ENCODE results near the gene NRSN2. TPM values are rescaled to one million over a fixed set of nuclear protein-coding genes. Genes with fewer than 3 reads are reported as not detected.

NRSN2 gene
- total RNA-seq, 1 donor from 2014 or later = 5.1 TPM

GRCh38 chr20:311609-312008 is 35.3 kb upstream of the NRSN2 start:
- no peak for DNase-seq (ENCODE audit: low spot score)
- Mint-ChIP-seq H3K27ac (no peak overlapping the region), H3K4me1 (ENCODE audit: low read depth) (peaks cover 20% of the 10 kb centered on the region), H3K36me3 (ENCODE audit: low read depth) (no peaks in the 10 kb centered on the region), H3K27me3 (ENCODE audit: insufficient read depth) (peaks cover 3% of the 10 kb centered on the region), H3K4me3 (no peak overlapping the region), H3K9me3 (no peaks in the 10 kb centered on the region)
- intact Hi-C loops (cut with micrococcal nuclease) = no loop called here

- Mint-ChIP-seq H3K36me3 (ENCODE audit: low read depth) (no peaks in the 10 kb centered on the region), H3K27me3 (ENCODE audit: insufficient read depth) (peaks cover 3% of the 10 kb centered on the region), H3K27ac (no peak overlapping the region), H3K9me3 (no peaks in the 10 kb centered on the region), H3K4me3 (no peak overlapping the region), H3K4me1 (ENCODE audit: low read depth) (peaks cover 20% of the 10 kb centered on the region)
- DNase-seq (ENCODE audit: low spot score) = no peak
- intact Hi-C loops (cut with micrococcal nuclease) = no loop called here
Measured at GRCh38 chr20:312067-312466, 34.8 kb upstream of the NRSN2 start.

DNA sequence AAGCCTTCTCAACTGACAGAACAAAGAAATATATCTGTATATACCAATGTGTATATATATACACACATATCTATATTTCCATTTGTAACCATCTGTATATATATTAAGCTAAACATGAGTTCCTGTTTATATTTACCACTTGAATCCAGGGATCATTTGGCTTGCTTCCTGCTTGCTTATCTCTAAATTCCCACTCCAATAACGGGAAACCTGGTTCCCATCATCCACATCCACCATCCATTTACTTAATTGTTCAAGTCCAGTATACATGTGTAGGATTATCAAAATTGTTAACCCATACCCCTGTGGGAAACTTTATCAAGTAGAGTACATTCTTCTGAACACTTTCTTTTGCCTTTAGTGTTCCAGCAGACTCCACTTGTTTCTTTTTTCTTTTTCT is 34.0 kb upstream of the NRSN2 start:
- H3K27ac Mint-ChIP-seq = no peak overlapping the region
- peaks cover 20% of the 10 kb centered on the region for H3K4me1 Mint-ChIP-seq (ENCODE audit: low read depth)
- H3K9me3 Mint-ChIP-seq = no peaks in the 10 kb centered on the region
- no peak overlapping the region for H3K4me3 Mint-ChIP-seq
- H3K27me3 Mint-ChIP-seq (ENCODE audit: insufficient read depth) = peaks cover 3% of the 10 kb centered on the region
- H3K36me3 Mint-ChIP-seq (ENCODE audit: low read depth) = no peaks in the 10 kb centered on the region
- intact Hi-C loops (cut with micrococcal nuclease) = no loop called here
- no peak for DNase-seq (ENCODE audit: low spot score)

- intact Hi-C loops (cut with micrococcal nuclease) = no loop called here
- no peaks in the 10 kb centered on the region for H3K36me3 Mint-ChIP-seq (ENCODE audit: low read depth)
- DNase-seq (ENCODE audit: low spot score) = no peak
- no peaks in the 10 kb centered on the region for H3K9me3 Mint-ChIP-seq
- H3K27me3 Mint-ChIP-seq (ENCODE audit: insufficient read depth) = peaks cover 3% of the 10 kb centered on the region
- H3K4me1 Mint-ChIP-seq (ENCODE audit: low read depth) = peaks cover 20% of the 10 kb centered on the region
- no peak overlapping the region for H3K4me3 Mint-ChIP-seq
- H3K27ac Mint-ChIP-seq = no peak overlapping the region
Measured at GRCh38 chr20:313402-313801, 33.5 kb upstream of the NRSN2 start.

GRCh38 chr20:313948-314347 is 33.0 kb upstream of the NRSN2 start:
- intact Hi-C loops (cut with micrococcal nuclease) = no loop called here
- DNase-seq (ENCODE audit: low spot score) = no peak
- no peak overlapping the region for H3K4me3 Mint-ChIP-seq
- H3K4me1 Mint-ChIP-seq (ENCODE audit: low read depth) = peaks cover 20% of the 10 kb centered on the region
- no peaks in the 10 kb centered on the region for H3K9me3 Mint-ChIP-seq
- H3K27me3 Mint-ChIP-seq (ENCODE audit: insufficient read depth) = peaks cover 3% of the 10 kb centered on the region
- no peaks in the 10 kb centered on the region for H3K36me3 Mint-ChIP-seq (ENCODE audit: low read depth)
- H3K27ac Mint-ChIP-seq = no peak overlapping the region

- H3K36me3 Mint-ChIP-seq (ENCODE audit: low read depth) = no peaks in the 10 kb centered on the region
- H3K27me3 Mint-ChIP-seq (ENCODE audit: insufficient read depth) = peaks cover 3% of the 10 kb centered on the region
- no peaks in the 10 kb centered on the region for H3K9me3 Mint-ChIP-seq
- no peak for DNase-seq (ENCODE audit: low spot score)
- no peak overlapping the region for H3K4me3 Mint-ChIP-seq
- no peak overlapping the region for H3K27ac Mint-ChIP-seq
- intact Hi-C loops (cut with micrococcal nuclease) = no loop called here
- H3K4me1 Mint-ChIP-seq (ENCODE audit: low read depth) = peaks cover 3% of the 10 kb centered on the region
Measured at GRCh38 chr20:316316-317068, 30.4 kb upstream of the NRSN2 start.

GRCh38 chr20:324177-325044 is 22.5 kb upstream of the NRSN2 start:
- intact Hi-C loops (cut with micrococcal nuclease) = loop anchor here (1.0 to 2.0 kb wide), 6 partner anchors 14 to 218 kb away; partner anchors contain the start of genes C20orf96, CSNK2A1, RBCK1 and ZCCHC3
- peak; percentile 84 for DNase-seq (ENCODE audit: low spot score)
- peaks cover 25% of the 10 kb centered on the region for H3K4me1 Mint-ChIP-seq (ENCODE audit: low read depth)
- H3K27me3 Mint-ChIP-seq (ENCODE audit: insufficient read depth) = peaks cover 6% of the 10 kb centered on the region
- H3K9me3 Mint-ChIP-seq = no peaks in the 10 kb centered on the region
- peak overlapping the region; percentile 91 for H3K4me3 Mint-ChIP-seq
- H3K27ac Mint-ChIP-seq = peak overlapping the region; percentile 84
- peaks cover 2% of the 10 kb centered on the region for H3K36me3 Mint-ChIP-seq (ENCODE audit: low read depth)

DNA sequence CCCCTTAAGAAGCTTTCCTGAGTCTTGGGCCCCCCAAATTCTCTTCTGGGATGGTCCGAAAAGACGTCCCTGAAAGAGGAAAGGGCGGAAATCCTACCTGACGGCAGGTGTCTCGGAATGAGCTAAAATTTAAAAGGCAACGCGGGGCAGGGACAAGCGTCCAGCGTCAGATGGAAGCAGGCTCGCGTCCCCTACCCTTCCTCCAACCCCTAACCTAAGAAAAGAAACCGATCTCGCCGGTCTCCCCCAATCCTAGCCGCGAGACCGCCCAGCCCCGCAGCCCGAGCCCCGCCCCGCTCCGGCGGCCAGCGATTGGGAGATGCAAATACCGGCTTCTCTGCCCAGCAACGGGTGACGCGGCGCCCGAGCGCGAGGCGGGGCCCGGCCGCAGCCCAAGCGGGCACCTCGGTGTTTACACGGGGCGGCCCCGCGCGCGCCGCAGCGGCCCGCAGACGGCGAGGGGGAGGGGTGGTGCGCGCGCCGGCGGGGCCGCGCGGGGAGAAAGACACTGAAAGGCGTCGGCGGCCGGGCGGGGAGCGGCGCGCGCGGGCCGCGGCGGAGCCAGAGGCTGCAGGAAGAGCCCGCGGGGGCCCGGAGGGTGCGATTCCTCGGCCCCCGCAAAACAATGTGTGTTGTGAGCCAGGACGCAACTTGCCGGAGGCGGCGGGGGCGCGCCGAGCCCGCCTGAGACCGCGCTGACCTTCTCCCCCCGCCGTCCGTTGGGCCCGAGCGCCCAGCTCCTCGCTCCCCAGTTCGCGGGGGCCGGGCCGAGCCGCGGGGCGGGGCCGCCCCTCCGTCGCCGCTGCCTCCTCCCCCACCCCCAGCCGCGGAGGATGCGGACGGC is 21.6 kb upstream of the NRSN2 start, which contains the start of gene SOX12:
Gene SOX12 (plus strand): TSS at position 508 of the 844 bp plus-strand sequence. CDS start 373 bp downstream, outside the sequence.
- Mint-ChIP-seq H3K9me3 (no peaks in the 10 kb centered on the region), H3K4me1 (ENCODE audit: low read depth) (peaks cover 29% of the 10 kb centered on the region), H3K4me3 (peak within 1 kb of the TSS; percentile 91), H3K36me3 (ENCODE audit: low read depth) (peaks cover 2% of the 10 kb centered on the region), H3K27ac (peak within 1 kb of the TSS; percentile 84), H3K27me3 (ENCODE audit: insufficient read depth) (peaks cover 6% of the 10 kb centered on the region)
- DNase-seq (ENCODE audit: low spot score) = peak; percentile 96
- intact Hi-C loops (cut with micrococcal nuclease) = loop anchor here (1.0 to 2.0 kb wide), 5 partner anchors 15 to 218 kb away; partner anchors contain the start of genes CSNK2A1, RBCK1 and ZCCHC3

GRCh38 chr20:325889-326644 is 20.8 kb upstream of the NRSN2 start:
- intact Hi-C loops (cut with micrococcal nuclease) = loop anchor here (1.0 to 2.0 kb wide), 5 partner anchors 16 to 217 kb away; partner anchors contain the start of genes CSNK2A1, RBCK1 and ZCCHC3
- Mint-ChIP-seq H3K36me3 (ENCODE audit: low read depth) (peaks cover 2% of the 10 kb centered on the region), H3K27me3 (ENCODE audit: insufficient read depth) (peaks cover 6% of the 10 kb centered on the region), H3K9me3 (no peaks in the 10 kb centered on the region), H3K27ac (peak overlapping the region; percentile 79), H3K4me3 (peak overlapping the region; percentile 78), H3K4me1 (ENCODE audit: low read depth) (peaks cover 34% of the 10 kb centered on the region)
- DNase-seq (ENCODE audit: low spot score) = peak; percentile 26

GRCh38 chr20:326645-327185 is 20.2 kb upstream of the NRSN2 start:
- DNase-seq (ENCODE audit: low spot score) = no peak
- Mint-ChIP-seq H3K27ac (peak overlapping the region; percentile 48), H3K27me3 (ENCODE audit: insufficient read depth) (peaks cover 6% of the 10 kb centered on the region), H3K36me3 (ENCODE audit: low read depth) (peaks cover 2% of the 10 kb centered on the region), H3K4me1 (ENCODE audit: low read depth) (peaks cover 34% of the 10 kb centered on the region), H3K9me3 (no peaks in the 10 kb centered on the region), H3K4me3 (peak overlapping the region; percentile 68)
- intact Hi-C loops (cut with micrococcal nuclease) = no loop called here

GRCh38 chr20:327186-328026 is 19.5 kb upstream of the NRSN2 start:
- H3K4me1 Mint-ChIP-seq (ENCODE audit: low read depth) = peaks cover 34% of the 10 kb centered on the region
- peak; percentile 64 for DNase-seq (ENCODE audit: low spot score)
- peak overlapping the region; percentile 68 for H3K4me3 Mint-ChIP-seq
- H3K36me3 Mint-ChIP-seq (ENCODE audit: low read depth) = peaks cover 2% of the 10 kb centered on the region
- peak overlapping the region; percentile 48 for H3K27ac Mint-ChIP-seq
- no peaks in the 10 kb centered on the region for H3K9me3 Mint-ChIP-seq
- H3K27me3 Mint-ChIP-seq (ENCODE audit: insufficient read depth) = peaks cover 5% of the 10 kb centered on the region
- intact Hi-C loops (cut with micrococcal nuclease) = no loop called here

Measured in activated T-helper 1 cell treated with anti-CD3 and anti-CD28 coated beads, Interleukin-12 subunit alpha, Interleukin-12 subunit beta, Interleukin-2, Interleukin-4 antibody, amounts not matched to agents 30 ng/mL and 10 ng/mL and 1 ng/mL, durations not matched to agents 14 hours and 24 hours and 36 hours (primary cell).